Stimulated activated CD4-positive, alpha-beta T cell treated with anti-CD3 and anti-CD28 coated beads, Interleukin-4, amount 100 ng/mL, for 4 hours (primary cell): ENCODE data around the gene PRL.

ENCODE experiments used
- DNase-seq, 2 experiments: peaks; one replicate each; pipeline ENCODE4 v3.0.0-alpha.2; 2020

The PRL gene

DNA sequence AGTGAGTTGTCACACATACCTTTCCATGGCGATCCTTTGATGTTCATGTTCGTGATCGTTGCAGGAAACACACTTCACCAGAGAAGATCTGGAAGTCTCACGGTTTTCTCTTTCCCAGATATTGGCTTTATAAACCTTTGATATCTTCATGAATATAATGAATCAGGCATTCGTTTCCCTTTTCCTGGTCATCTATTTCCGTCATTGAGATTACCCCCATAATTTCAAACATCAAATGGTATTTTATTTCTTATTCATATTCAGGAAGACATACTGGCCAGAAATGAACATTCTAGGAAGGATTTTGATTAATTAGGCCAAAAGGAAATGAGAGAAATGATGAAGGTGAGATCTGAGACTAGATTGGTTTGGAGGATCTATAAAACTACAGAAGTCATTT is at the start of gene PRL:
Gene PRL (minus strand): TSS at position 101 of the 400 bp plus-strand sequence. CDS start 54 bp downstream, at position 47.
- no peak for DNase-seq

DNA sequence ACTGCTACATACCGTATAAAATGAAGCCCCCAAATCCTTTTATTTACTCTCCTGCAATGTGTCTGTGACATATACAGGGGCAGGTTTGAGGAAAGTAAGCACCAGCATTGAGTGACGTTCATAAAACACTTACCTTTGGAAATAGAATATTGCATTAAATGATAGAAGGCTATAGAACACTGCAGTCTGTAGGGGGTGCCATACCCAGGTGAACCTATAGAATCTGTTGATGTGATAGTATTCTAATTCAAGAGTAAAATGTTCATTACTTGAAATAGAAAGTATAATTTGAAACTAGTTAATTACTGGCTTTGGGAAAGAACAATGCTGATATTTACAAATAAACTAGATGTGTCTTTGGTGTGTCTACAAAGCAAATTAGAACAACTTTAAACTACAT is 47.0 kb upstream of the PRL start:
- DNase-seq = no peak

DNA sequence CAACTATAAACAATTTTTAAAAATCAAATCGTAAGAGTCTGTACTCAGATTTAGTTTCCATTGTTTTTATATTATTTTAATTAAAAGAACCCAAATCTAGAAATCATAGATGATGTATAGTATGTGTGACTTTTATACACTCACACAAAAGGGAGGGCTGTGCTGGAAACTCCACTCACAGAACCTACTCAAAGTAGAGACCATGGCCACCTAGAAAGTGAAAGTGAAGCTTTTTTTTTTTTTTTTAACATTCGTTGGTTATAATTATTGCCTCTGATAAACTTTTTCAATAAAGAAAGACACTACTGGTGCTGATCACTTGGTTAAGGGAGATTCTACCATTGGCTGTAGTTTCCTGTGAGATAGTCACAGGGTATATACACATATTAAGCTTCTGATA is 37.9 kb upstream of the PRL start:
- DNase-seq = no peak

DNA sequence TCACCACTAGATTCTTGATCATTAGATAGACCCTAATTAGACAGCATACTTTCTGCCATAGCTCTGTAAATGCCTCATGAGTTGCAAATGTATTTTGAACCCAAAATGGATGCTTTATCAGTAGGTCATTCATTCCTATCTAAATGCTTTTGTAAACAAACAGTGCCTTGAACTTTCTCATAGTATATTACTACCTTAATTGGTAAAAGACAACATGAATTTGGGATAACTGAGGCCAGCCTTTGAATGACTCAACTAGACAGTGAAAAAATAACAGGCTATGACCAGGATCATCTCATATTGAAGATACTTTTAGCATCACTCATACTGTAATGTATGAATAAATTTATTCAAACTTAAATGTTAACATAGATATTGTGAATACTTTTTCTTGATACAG is 37.0 kb upstream of the PRL start:
- no peak for DNase-seq

DNA sequence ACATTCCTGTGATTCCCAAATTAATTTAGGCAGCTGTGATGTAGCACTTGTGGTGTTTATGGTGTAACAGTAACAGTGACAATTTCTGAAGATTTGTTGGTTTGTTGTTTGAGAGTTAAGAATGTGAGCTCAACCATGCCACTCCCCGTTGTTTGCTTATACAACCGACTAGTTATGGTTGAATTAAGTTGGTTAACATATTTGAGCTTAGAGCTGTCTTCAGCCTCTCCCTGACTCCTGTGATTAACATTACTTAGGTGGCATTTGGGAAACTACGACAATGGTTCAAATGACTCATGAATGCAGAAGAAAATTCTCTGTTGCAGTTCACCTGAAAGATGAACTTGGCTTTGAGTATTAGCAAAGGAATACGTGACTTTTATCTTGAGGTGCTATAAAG is 35.9 kb upstream of the PRL start:
- no peak for DNase-seq

DNA sequence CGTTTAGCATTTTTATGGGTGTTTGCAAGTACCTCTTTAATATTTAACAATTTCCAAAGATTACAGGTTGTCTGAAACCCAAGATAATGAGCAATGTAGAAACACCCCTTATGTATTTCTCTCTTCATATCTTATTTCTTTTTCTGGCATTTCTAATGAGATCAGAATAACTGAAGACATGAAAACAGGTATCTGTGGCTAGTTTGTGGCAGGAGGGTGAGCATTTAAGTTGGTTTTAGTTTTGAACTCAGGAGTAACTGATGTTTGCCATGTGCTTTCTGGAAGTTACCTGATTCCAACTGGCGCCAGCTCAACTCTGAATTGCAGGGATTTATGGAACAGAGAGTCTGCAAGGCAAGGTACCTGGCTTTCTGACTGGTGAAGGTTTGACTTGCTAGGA is 35.4 kb upstream of the PRL start:
- DNase-seq = no peak

DNA sequence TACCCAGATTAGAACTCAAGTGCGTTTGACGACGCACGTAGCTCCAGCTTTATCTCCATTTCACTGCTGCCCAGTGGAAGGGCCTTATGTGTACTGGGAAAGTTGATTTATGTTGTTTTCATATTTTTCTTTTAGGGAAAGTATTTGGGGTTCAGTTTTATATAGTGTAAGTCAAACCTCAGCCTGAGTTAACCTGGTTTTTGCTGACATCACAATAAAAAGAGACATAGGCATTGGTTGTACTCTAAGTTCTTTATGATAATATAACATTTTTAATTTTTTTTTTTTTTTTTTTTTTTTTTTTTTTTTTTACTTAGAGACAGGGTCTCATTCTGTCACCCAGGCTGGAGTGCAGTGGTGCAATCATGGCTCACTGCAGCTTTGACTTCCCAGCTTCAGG is 34.1 kb upstream of the PRL start:
- DNase-seq = no peak

DNA sequence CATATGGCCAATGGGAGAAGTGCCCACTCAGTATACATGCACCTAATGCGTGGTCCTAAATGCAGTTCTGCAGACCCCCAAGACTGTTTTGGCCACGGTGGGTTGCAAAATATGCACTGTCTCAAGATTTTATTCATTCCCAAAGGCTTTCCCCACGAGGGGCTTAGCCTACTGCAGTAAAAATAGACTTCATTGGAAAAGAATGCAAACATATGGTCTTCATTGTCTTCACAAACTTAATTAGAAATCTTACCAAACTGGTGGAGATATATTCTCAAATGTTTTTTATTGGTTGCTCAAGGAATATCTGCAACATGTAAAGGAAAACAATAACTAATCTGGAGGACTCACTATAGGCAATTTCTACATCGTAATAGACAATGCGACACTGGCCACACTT is 31.6 kb upstream of the PRL start:
- no peak for DNase-seq

DNA sequence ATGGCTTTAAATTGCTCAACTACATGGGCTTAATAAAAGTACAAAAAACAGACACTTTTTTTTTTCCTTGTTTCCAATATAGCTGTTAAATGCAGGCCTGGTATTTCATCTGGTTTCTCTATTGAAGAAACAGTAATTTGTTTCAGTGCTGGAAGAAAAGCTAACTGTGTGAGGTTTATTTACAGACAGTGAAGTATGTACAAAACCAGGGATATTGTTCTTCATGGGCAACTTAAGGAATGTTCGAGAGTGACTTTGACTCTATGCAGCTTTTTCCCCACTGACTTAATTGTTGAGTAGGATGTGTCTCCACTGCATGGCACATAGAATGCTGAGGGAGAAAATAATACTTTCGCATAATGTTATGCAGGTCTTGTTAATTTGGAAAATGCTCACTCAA is 31.0 kb upstream of the PRL start:
- no peak for DNase-seq

DNA sequence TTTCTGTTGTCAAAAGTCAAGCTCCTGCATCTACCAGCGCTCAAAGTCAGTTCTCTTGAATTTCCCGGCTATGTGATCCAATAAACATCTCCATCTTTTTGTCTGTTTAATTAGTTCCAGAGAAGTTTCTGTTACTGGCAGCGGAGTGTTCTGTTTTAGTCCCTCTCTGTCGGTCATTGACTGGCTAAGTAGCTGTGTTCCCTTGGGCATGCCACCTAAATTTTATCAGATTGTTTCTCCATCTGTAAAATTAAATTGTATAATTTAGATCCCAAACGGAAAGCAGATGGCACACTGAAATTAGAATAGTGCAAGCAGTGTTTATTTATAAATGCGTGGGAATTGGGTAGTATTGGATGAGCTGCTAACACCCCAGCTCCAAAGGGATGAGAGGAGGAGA is 29.7 kb upstream of the PRL start:
- no peak for DNase-seq

DNA sequence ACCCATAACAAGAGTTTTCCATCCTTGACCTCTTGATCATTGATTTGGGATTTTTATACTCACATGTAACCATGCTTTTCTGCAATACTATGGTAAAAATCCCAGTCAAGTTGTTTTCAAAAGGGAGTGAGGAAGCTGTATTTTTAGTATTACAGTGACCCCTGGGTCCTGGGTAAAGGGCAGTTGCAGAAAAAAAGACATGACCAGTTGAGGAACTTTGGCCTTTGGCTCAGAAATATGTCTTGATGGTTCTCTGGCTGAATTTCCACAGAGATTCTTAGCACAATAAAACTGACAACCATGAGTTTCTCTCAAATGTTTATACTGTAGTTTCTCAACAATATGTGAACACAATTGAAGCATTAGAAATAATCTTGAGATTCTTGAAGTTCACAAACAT is 28.6 kb upstream of the PRL start:
- no peak for DNase-seq

DNA sequence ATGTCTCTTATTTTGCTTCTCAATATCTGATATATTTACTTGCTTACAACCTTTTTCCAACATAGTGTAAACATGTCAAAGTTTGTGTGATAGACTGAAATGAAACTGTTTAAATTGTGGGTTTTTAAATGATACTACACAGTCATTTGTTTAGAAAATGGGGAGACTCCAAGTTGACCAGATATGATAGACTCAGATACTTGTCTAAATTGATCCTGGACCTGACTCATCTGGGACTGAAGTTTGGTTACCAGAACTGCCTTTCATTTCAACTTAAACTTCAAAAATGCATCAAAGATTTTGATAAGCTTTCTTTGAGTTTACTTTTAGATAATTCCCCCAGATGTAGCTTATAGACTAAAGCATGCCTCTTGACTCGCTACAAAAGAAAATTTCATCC is 27.0 kb upstream of the PRL start:
- no peak for DNase-seq

DNA sequence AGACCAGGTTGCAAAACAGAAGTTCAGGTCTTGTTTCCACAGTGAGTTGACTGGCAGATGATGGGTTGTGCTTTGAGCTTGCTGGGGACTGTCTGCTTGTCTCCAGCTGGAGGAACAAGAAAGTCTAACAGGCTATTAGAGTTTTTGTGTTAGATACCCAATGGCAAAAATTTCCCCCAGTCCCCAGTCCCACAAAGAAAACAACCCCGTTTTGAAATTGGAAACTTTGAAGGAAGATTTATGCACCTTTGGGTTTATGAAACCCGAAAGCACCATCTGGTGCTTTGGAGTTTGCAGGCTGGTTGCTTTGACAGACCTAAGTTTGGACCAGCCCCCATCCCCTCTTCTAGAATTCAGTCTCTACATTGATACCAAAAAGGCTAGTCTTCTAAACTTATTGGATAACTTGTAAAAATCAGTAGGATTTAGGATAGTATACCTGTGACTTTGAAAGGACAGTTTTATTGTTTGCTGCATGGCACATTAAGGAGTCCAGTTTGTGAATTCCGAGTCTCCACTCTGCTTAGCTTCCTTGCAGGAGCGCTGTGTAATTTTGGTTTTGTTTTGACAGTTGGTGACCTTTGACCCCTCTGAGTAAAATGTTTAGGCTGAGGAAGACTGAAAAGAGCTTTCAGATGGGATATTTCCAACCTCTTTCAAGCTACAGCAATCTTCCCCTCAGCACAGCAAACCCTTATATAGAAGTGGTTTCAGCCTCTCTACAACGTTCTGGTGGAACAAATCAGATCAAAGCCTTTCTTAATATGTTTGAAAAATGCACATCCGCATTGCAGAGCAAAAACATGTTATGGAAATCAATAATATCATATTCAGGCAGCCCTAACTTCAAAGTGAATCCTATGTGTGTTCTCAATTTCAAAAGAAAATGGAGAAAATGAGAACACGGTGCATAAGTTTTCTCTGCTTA is 25.5 kb upstream of the PRL start:
- DNase-seq = no peak

DNA sequence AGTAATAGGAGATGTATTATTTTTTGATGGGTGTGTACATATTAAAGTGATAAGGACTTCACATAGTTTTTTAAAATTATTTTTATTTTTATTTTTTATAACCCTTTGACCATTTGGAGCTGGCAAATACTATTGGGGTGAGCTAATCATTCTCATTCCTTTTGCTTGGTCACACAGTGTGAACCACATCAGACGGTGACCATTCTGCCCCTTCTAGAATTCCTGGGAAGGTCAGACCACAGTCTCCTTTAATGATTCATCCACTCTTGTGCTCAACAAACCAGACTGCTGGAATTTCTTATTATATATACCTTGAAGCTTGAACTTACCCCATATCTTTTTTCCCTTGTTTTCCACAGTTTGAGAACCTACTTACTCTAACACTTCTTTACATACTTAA is 23.9 kb upstream of the PRL start:
- DNase-seq = no peak

DNA sequence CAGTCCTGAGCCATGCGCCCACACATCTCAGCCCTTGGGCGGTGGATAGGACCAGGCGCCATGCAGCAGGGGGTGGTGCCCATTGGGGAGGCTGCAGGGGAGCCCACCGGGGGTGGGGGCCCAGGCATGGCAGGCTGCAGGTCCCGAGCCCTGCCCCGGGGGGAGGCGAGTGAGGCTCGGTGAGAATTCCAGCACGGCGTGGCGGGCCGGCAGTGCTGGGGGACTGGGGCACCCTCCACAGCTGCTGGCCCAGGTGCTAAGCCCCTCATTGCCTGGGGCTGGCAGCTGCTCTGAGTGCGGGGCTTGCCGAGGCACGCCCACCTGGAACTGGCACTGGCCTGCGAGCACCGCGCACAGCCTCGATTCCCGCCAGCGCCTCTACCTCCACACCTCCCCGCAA is 21.6 kb upstream of the PRL start:
- DNase-seq = no peak

DNA sequence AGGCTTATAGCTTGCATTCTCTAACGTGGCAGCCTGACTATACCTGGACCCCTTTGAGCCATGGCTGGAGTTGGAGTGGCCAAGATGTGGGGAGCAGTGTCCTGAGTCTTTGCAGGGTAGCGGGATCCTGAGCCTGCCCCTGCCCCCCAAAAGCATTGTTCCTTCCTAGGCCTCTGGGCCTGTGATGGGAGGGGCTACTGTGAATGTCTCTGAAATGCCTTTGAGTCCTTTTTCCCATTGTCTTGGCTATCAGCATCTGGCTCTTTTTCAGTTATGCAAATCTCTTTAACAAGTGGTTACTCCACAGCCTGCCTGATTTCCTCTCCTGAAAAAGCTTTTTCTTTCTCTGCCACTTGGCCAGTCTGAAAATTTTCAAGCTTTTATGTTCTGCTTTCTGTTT is 17.0 kb upstream of the PRL start:
- no peak for DNase-seq

DNA sequence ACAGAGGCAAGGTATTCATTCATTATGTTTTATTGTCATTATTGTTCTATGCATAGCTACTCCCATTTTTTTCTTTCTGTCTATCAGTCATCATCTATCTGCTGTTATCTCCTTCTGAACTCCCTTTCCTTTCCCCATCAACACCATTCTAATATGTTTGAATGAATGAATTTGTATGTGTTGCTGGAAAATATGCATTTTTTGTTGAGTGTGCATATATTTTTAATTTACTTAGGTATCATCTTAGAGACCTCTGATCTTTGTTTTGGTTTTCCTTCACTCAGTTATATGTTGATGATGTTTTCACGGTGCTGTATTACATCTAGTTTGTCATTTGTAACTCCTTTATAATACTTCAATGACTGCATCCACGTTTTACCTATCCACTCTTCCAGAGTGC is 12.1 kb upstream of the PRL start:
- DNase-seq = no peak

DNA sequence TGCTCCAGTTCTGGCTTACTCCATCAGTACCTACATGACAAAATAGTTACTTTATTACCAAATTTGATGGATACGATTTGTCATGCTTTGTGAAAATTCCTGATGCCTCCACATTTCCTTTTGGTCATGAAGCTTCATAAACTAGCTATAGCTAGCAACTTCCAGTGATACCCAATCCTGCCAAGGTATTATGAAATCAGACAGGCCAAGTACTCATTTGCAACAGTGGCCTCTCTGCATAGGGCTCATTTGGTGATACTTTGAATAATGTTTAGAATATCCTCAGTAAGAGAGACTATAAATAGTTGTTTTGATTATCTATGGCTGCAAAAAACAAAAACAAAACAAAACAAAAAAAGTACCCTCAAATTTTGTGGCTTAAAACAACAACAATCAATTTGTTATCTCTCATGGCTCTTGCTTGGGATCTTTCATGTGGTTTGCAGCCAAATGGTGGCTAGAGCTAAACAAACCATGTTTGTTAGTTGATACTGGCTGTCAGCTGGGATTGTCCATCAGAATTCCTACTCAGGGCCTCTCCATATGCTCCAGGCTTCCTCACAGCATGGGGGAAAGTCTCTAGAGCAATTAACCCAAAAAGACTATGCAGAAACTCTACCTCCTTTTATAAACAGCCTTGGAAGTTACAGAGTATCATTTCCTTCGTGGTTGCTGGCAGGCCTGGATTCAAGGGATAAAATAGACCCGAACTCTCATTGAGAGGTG is 10.1 kb upstream of the PRL start:
- no peak for DNase-seq

DNA sequence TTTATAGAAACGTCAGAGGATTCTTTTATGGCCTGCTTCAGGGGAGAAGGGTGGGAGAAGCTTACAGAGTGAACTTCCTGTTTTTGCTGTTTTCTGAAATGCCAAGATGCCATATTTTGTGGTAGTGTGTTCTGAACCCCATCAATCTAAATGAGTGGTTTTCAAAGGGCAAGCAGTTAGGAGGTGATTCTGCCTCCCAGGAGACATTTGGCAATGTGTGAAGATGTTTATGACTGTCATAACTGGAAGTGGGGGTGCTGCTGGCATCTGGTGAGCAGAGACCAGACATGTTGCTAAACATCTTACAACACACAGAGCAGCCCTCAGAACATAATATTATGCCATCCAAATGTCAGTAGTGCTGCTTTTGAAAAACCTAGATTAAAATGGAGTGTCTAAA is 6.0 kb upstream of the PRL start:
- DNase-seq = no peak

DNA sequence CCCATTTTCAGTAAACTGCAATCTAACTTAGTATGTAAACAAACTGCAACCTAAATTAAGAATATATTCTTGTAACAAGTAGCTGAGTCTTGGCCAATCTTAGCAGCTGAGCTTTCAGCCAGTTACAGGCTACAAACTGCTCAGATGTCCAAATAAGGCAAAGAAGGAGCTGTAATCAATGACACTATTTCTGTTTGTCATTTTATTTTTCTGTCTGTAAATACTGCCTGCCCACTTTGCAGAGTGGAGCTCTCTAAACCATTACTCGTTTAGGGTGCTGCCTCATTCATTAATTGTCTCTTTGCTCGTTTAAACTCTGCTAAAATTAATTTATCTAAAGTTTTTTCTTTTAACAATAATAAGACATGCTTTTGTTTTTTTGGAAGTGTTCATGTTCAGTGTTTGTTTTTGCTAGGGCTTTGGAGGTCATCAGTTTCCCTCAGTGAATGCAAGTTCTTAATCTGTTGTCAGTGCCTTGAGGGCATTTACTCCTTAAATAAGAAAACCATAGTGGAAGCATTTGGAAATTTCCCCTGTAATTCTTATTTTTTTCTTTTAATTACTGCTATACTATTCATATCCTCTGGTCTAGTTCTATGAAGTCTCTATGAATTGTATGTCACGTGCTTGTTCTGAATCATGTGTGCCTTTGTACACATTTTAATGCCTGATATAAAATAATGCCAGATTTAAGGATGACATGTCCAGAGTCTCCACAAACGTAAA is 3.6 kb upstream of the PRL start:
- DNase-seq = no peak

DNA sequence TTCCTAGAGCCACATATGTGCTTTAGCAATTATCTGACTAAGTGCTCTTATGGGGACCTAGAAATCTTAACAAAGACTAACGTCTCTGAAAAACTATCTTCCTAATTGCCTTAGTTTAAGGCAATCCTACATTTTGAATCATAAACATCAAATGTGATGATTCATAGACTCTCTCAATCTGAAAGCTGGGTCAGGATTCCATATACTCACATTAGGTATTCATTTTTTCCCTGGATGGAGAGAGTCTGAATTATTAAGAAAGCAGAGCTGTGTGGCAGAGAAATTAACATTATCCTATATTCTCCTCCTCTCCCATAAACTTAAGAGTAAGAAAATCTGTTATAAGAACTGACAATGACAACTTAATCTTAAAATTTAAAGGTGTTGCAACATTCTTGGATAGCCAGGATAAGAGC is 1.6 kb upstream of the PRL start:
- no peak for DNase-seq

DNA sequence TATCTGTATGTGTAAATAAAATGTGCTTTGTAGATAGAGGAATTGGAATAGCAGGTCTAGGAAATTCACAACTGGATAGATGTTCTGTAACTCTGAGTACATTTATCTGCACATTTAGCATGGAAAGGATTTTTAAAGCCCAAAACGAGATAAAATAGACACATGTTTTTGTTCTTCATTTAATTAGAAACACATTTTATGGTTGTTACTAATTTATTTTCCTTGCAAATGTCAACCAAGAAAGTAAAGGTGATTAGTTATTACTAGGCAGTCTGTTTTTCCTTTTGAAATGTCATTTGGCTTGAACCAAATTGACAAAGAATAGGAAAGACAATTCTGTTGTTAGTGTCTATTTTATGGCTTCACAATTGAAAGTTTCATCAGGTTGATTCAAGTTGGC is 769 bp downstream of the PRL start:
- DNase-seq = no peak

DNA sequence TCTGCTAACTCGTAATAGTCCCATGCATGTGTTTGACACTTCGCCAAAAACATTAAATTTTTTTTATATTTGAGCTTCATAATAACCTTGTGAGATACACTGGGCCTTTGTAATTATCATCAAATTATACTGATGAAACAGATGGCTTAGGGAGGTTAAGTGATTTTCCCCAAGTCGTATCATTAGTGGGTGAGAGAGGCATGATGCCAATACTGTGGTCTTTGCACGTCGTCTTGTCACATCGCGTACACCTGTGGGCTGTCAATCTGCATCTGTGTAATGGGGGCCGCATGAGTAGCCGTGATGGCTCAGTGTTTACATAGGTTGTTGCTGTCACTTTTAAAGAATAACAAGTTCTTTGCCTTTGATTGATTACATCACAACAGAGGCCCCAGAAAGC is 1.7 kb downstream of the PRL start:
- DNase-seq = no peak

DNA sequence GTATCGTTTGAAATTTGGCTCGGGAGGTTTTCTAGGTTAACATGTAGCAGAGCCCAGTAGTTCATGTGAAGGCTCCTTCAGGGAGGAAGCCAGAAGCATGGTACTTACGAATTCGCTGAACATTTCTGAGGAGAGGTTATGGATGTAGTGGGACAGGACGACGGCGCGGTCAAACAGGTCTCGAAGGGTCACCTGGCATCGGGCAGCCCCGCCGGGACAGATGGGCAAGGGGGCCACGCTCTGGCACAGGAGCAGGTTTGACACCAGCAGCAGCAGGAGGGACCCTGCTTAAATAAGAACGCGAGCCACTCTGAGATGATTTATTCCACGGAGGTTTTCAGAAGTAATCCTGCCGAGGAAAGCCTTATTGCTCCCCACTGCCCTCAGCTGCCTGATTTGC is 2.5 kb downstream of the PRL start:
- no peak for DNase-seq
